ENCODE data around the gene CDH4.

- TF ChIP-seq TAF1 (IDR thresholded peaks at IDR 0.05; ENCODE audit: borderline replicate concordance, insufficient read depth, low read length): no peak
- TF ChIP-seq SIN3A (IDR thresholded peaks at IDR 0.05; ENCODE audit: borderline replicate concordance, insufficient read depth, low read length): no peak
Observed at GRCh38 chr20:61871913-61872312, 619.9 kb downstream of the CDH4 start.

Data from PFSK-1 (cell line).